ENCODE data around the gene TMEM25.
"Not testable (repeated sequence)": the region's sequence is repeated elsewhere in the genome, so short reads cannot be mapped to it uniquely, and the experiment has no call there.

Gene TMEM25

DNA sequence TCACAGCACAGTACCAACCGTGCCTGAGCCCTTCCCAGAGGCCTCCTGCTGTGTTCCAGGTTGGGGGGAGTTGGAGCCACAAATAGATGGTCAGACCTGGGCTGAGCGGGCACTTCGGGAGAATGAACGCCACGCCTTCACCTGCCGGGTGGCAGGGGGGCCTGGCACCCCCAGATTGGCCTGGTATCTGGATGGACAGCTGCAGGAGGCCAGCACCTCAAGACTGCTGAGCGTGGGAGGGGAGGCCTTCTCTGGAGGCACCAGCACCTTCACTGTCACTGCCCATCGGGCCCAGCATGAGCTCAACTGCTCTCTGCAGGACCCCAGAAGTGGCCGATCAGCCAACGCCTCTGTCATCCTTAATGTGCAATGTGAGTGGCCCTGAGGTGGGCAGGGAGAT lies 1.1 kb downstream of the TMEM25 start:
- no peak for DNase-seq (ENCODE audit: low read depth, low spot score)

DNA sequence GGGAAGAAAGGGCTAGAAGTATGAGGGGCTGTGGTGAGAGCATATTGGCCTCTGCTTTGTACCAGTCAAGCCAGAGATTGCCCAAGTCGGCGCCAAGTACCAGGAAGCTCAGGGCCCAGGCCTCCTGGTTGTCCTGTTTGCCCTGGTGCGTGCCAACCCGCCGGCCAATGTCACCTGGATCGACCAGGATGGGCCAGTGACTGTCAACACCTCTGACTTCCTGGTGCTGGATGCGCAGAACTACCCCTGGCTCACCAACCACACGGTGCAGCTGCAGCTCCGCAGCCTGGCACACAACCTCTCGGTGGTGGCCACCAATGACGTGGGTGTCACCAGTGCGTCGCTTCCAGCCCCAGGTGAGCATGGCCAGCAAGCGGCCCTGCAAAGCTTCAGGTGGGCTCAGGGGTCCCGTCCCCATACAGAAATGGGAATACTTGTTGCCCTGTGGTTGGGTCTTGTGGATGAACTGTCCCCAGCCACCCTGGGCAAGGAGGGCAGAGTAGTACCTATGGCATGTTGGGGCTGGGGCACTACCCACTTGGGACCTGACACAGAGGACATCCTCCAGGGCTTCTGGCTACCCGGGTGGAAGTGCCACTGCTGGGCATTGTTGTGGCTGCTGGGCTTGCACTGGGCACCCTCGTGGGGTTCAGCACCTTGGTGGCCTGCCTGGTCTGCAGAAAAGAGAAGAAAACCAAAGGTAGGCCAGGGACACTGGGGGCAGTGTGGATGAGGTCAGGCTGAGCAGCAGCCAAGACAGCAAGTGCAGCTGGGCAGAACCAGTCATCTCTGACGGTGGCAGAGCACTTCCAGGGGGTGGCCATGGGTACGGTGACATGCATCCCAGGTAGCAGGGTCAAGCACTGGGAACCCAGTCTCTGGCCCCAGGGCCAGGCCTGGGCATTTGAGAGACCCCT lies 2.1 kb downstream of the TMEM25 start:
- no peak for DNase-seq (ENCODE audit: low read depth, low spot score)

DNA sequence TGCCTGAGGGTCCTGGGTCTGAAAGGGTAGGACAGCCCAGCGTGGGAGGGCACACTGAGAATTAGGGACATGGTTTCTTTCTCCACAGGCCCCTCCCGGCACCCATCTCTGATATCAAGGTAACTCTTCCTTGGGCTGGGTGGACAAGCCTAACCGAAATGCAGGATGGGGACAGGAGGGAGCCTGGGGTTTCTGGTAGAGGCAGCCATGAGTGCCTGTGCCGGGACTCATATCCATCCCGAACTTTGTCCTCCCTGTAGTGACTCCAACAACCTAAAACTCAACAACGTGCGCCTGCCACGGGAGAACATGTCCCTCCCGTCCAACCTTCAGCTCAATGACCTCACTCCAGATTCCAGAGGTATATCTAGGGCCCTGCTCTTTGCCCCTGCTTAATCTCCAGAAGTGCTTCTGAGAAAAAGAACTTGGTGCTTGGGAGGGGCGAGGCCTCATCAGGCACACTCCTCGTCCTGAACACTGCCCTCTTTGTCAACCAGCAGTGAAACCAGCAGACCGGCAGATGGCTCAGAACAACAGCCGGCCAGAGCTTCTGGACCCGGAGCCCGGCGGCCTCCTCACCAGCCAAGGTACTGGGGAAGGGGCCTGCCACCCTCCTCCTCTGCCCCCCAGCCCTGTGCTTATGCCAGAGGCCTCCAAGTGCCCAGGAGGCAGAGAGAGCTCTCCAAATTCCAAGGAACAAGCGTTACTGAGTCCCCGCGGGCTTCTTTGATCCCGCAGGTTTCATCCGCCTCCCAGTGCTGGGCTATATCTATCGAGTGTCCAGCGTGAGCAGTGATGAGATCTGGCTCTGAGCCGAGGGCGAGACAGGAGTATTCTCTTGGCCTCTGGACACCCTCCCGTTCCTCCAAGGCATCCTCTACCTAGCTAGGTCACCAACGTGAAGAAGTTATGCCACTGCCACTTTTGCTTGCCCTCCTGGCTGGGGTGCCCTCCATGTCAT lies 3.1 kb downstream of the TMEM25 start:
- DNase-seq (ENCODE audit: low read depth, low spot score), result no peak

DNA sequence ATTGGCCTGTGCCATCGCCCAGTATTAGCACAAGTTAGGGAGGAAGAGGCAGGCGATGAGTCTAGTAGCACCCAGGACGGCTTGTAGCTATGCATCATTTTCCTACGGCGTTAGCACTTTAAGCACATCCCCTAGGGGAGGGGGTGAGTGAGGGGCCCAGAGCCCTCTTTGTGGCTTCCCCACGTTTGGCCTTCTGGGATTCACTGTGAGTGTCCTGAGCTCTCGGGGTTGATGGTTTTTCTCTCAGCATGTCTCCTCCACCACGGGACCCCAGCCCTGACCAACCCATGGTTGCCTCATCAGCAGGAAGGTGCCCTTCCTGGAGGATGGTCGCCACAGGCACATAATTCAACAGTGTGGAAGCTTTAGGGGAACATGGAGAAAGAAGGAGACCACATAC lies 4.3 kb downstream of the TMEM25 start:
- no peak for DNase-seq (ENCODE audit: low read depth, low spot score)

DNA sequence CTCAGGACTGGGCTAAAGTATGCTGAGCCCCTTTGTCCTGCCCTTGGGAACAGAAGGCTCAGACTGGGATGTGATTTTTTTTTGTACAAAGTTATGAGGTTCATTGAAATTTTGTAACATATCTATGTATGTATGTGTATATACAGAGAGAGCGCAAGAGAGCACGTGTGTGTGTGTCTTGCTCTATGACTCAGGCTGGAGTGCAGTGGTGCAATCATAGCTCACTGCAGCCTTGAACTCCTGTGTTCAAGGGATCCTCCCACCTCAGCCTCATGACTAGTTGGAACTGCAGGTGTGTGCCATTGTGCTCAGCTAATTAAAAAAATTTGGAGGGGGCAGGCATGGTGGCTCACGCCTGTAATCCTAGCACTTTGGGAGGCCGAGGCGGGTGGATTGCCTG lies 5.7 kb downstream of the TMEM25 start:
- DNase-seq (ENCODE audit: low read depth, low spot score), result no peak

DNA sequence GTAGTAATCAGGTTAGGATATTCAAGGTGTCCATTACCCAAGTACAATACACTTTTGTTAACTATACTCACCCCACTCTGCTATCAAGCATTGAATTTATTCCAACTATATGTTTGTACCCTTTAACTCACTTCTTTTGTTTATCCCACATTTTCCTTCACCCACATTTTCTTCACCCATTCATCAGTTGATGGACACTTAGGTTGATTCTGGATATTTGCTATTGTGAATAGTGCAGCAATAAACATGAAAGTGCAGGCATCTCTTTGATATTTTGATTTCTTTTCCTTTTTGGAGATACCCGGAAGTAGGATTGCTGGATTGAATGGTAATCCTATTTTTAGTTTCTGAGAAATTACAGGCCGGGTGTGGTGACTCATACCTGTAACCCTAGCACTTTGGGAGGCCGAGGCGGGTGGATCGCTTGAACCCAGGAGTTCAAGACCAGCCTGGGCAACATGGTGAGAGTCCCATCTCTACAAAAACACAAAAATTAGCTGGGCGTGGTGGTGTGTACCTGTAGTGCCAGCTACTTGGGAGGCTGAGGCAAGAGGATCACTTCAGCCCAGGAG lies 6.5 kb downstream of the TMEM25 start:
- no peak for DNase-seq (ENCODE audit: low read depth, low spot score)

DNA sequence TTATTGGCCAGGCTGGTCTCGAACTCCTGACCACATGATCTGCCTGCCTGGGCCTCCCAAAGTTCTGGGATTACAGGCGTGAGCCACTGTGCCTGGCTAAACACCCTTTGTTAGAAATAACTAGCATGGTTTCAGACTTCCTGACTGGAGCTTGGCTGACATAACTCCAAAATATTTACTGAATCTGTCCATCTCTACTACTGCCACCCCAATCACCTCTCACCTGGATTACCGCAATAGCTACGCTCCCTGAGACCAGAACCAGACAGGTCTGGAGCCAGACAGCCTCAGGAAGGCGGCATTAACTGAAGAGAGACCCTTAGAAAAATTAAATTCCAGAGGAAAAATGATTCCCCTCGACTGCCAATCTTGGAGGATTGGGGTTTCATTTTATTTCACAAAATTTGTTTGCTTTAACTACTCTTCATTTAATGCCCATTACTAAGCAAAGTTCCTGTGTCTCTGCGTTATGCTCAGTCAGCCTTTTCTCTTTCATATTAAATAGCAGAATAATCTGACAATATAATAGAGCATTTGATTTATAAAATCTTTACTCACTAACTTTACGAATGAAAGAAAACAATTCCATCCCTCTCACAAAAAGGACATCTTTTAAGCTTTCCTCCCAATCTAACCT lies 13.1 kb downstream of the TMEM25 start:
- no peak for DNase-seq (ENCODE audit: low read depth, low spot score)

DNA sequence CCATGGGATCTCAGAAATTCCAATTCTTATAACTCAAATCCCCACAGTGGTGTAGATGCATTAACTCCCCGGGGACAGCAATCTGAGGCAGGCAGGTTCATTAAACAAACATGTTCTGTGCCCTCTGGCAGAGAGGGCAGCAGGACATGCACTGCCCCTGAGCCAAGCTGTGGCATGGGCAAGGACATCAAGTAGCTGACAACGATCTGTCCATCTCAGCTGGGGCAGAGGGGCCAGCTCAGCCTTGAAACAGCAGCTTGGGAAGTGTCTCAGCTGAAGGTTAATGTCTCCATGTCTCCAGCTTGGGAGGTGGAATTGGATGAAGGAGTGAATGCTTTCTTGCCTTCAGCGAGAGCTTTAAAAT lies 13.6 kb downstream of the TMEM25 start:
- DNase-seq (ENCODE audit: low read depth, low spot score), result no peak

DNA sequence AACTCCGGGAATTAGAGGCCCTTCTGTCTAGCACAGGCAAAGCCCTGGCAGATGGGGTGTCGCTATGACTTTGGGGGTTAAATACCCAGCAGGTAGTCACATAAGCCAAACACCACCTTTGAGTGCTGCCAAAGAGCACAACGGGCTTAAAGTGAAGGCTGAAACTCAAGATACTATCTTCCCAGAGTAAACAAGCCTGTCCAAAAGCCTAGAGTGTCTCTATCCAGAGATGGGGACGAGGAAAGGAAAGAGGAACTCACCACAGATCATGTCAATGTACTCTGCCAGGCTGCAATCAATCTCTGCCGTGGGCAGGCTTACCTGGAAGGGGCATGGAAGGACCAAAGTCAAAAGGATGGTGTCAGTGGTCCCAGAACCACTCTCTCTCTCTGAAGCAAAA lies 14.5 kb downstream of the TMEM25 start:
- no peak for DNase-seq (ENCODE audit: low read depth, low spot score)

DNA sequence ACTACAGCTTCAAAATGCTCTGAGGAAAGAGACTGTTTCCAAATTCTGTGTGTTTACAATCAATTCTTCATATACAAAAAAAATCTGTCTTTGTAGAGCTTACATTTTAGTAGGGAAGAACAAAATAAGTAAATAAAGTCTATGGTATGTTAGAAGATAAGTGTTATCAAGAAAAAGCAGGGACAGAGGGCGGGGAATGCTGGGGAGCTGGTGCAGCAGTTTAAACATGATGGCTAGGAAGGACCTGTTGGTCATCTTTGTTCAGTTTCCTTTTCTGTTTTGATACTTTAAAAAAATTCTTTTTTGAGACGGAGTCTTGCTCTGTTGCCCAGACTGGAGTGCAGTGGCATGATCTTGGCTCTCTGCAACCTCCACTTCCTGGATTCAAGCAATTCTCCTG lies 16.1 kb downstream of the TMEM25 start:
- DNase-seq (ENCODE audit: low read depth, low spot score), result no peak

DNA sequence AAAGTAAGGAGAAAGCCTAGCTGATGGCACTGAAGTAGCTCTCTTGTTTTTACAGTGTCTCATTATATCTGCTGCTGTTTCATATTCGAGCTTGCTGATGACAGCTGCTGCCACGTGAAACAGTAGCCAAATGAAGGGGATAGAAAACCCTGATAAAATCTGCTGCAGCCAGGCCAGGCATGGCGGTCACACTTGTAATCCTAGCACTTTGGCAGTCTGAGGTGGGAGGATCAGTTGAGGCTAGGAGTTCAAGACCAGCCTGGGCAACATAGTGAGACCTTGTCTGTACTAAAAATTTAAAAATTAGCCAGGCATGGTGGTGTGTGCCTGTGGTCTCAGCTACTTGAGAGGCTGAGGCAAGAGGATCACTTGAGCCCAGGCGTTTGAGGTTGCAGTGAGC lies 21.3 kb downstream of the TMEM25 start:
- no peak for DNase-seq (ENCODE audit: low read depth, low spot score)

DNA sequence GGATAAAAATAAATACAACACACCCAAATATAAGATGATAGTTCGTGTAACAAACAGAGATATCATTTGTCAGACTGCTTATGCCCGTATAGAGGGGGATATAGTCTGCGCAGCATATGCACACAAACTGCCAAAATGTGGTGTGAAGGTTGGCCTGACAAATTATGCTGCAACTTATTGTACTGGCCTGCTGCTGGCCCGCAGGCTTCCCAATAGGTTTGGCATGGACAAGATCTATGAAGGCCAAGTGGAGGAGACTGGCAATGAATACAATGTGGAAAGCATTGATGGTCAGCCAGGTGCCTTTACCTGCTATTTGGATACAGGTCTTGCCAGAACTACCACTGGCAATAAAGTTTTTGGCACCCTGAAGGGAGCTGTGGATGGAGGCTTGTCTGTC lies 29.8 kb downstream of the TMEM25 start:
- no peak for DNase-seq (ENCODE audit: low read depth, low spot score)

DNA sequence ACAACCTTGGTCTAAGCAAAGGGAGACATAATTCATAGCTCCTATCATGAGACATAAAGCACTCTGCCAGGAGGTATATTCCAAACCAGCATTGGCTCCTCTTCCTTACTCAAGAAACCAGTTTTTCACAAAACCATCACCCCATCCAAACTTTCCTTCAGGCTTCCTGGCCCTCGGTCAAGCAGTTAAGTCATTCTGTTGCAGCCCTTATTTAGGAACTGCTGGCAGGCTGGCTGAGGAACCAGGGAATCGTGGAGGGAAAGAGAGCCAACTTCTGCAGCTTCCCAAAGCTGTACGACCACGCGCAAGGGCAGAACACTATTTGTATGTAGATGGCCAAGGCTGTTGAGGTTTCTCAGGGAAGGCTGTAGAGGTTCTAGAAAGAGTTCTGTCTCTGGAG lies 34.1 kb downstream of the TMEM25 start:
- no peak for DNase-seq (ENCODE audit: low read depth, low spot score)

DNA sequence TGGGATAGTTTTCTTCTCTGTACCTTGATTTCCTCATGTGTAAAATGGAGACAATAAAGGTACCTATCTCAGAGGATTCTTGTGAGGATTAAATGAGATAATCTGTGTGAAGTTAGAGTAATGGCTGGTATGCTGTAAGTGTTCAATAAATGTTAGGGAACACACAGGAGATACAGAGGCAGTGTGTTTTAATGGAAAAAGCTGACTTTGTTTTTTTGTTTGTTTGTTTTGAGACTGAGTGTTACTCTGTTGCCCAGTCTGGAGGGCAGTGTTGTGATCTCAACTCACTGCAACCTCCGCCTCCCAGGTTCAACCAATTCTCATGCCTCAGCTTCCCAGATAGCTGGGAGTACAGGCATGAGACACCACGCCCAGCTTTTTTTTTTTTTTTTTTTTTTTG lies 38.7 kb downstream of the TMEM25 start:
- no peak for DNase-seq (ENCODE audit: low read depth, low spot score)

DNA sequence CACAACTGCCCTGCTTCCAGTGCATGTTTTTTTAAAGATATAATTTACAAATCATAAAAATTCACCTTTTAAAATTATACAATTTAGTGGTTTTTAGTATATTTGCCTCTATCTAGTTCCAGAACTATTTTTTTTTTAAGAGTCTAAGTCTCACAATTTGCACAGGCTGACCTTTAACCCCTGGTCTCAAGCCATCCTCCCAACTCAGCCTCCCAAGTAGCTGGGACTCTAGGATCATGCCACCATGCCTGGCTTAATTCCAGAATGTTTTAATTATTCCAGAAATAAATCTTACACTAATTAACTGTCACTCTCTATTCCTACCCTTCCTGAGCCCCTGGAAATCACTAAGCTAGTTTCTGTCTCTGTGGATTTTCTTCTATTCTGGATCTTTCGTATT lies 39.8 kb downstream of the TMEM25 start:
- no peak for DNase-seq (ENCODE audit: low read depth, low spot score)

DNA sequence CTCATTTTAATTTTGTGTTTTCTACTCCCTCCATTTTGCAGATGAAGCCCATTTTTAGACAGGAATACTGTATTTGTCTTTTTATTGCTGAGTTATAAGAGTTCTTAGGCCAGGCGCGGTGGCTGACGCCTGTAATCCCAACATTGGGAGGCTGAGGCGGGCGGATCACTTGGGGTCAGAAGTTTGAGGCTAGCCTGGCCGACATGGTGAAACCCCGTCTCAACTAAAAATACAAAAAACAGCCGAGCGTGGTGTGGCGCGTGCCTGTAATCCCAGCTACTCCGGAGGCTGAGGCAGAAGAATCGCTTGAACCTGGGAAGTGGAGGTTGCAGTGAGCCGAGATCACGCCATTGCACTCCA lies 40.7 kb downstream of the TMEM25 start:
- not testable (repeated sequence) for DNase-seq (ENCODE audit: low read depth, low spot score)

DNA sequence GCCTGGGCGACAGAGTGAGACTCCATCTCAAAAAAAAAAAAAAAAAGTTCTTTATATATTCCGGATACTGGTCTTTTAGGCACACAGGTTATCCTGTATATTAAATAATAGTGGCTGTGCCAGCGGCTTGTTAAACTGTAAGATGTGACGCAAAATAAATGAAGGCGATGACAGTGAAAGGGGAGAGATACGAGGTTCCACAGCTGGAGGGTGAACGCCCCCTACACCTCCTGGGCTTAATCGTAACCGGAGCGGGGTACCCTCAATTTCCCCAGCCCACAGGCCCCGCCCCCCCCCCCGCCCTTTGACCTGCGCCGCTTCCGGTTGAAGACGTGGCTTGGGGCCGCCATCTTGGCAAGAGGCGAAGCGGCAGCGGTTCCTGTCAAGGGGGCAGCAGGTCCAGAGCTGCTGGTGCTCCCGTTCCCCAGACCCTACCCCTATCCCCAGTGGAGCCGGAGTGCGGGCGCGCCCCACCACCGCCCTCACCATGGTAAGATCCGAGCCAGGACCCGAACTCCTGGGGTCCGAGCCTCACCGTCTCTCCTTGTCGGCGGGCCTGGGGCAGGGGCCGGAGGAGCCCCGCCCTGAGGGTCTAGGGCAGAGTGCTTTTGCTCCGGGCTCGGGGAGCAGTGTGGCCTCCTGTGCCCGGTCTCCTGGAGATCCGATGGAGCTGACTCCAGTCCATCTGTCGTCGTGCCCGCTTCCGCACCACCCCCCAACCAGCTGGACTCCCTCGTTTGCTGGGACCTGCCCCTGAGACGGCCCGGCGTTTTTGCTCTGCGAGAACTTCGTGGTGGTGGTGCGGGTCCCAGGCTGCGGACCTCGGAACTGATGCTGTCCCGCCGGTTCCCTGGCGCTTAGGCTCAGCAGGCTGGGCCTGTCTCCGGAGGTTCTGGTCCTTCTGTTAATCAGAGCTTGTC lies 41.3 kb downstream of the TMEM25 start, which contains the start of gene ARCN1:
ARCN1 (plus strand) TSS at position 349 of the 920 bp plus-strand sequence; CDS start at position 488, 139 bp downstream.
- peak; percentile 48 for DNase-seq (ENCODE audit: low read depth, low spot score)

DNA sequence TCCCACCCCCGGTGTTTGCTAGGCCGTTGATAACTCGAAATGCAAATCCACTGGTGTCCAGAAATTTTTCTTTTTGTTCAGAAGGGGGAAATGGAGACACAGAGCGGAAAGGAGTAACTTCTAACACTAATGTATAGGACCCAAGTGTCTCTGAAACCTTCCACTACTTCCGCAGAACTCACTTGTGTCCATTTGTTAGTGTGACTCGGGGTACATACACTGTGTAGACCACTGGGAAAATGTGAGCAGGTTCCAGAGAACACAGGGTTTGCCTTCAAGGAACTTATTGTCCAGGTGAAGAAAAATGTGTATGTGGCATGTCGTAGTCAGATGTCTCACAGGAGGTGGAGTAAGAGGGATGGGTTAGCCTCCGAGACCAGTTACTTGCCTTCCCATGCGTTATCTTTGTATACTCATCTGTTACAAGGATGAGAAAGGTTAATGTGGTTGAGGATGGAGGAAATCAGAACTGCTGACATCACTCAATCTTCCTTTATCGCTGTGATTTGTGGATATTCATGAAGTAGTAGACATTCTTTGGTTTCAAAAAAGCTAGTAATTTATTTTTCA lies 42.1 kb downstream of the TMEM25 start:
- DNase-seq (ENCODE audit: low read depth, low spot score), result no peak

DNA sequence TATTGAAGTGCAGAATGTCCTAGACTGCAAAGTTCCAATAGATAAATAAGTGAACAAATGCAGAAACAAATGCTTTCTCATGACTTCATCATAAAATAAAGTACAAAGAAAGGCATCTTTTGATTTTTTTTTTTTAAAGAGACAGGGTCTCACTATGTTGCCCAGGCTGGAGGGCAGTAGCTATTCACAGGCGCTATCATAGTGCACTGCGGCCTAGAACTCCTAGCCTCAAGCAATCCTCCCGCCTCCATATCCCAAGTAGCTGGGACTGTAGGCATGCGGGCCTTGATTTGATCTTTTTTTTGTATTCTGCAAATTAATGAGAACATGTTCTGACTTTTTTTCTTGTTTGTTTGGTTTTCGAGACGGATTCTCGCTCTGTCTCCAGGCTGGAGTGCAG lies 43.6 kb downstream of the TMEM25 start:
- DNase-seq (ENCODE audit: low read depth, low spot score), result no peak

DNA sequence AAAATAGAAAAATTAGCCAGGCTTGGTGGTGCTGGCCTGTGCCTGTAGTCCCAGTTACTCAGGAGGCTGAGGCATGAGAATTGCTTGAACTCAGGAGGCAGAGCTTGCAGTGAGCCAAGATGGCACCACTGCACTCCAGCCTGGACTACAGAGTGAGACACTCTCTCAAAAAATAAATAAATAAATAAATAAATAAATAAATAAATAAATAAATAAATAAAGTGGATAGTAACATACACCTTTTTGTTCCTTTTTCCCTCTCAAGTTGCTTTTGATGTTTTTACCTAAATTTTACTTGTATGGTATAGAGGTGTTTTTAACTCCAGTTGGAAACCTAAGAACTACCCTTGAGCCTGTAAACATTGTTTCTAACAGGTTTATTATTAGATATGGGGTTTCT lies 47.0 kb downstream of the TMEM25 start:
- not testable (repeated sequence) for DNase-seq (ENCODE audit: low read depth, low spot score)

All from iPS DF 19.7 (cell line).